NCI-H2196 treated with DMSO at 0.1 percent for 48 hours (cell line): ENCODE data around the gene RANBP9.

Source experiments
- DNase-seq: peaks from one replicate; lab custom pipeline; 2025; ENCODE audit not compliant: unreplicated experiment; lab: John Stamatoyannopoulos, UW

Gene RANBP9

DNA sequence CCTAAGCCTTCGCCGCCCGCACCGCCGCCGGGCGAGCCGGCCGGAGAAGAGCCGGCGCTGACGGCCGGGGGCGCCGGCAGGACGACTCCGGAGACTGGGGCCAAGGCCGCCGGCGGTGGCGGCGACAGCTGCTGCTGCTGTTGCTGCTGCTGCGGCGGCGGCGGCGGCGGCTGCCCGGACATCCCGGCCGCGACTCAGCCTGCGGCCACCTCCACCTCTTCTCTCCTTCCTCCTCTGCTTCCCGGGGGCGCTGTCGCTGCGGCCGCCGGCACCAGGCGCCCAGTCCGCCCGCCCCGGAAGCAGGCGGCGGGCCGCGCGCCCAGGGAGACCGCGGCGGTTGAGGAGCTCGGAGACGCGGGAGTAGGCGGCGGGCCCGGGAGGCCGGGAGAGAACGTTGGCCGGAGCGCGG, 307 bp downstream of the RANBP9 start:
- no peak for DNase-seq

GRCh38 chr6:13710552-13711323, 897 bp downstream of the RANBP9 start:
- DNase-seq, result no peak

DNA sequence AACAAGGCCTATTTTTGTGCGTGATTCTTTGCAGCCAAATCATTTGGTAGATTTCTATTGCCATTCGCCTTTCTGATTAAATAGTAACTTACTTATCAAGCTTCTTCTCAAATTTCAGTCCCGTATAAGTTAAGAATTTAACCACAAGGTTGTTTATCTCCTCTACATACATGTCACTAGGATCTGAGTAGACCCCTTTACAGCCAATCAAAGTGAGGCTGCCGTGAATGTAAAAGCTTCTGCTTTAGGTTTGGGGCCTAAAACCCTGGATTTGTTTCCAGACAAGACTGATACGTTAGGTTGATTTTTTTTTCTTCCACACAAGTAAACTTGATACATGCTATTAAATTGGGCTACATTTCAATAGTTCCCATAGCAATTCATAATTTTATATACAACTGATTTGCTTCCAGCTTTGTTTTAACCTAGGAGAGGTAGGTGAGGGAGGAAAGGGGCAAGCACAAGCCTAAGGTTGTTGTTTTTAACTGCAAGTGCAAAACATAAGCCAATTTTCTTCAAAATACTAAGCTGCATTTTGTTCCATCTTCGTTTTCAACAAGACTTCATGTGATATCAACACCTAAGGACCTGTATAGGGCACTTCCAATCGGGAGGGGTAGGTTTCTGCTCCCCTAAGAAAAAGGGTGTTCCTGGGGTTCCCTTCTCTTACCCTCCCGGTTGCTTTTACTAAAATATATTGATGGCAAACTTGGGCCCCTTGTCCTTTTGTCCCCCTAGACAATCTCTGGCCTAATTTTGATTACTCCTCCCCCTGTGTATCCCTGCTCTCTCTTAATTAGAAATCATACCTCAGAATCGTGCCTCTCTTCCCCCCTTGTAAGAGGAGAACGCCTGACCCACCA, 1.7 kb downstream of the RANBP9 start:
- no peak for DNase-seq

DNA sequence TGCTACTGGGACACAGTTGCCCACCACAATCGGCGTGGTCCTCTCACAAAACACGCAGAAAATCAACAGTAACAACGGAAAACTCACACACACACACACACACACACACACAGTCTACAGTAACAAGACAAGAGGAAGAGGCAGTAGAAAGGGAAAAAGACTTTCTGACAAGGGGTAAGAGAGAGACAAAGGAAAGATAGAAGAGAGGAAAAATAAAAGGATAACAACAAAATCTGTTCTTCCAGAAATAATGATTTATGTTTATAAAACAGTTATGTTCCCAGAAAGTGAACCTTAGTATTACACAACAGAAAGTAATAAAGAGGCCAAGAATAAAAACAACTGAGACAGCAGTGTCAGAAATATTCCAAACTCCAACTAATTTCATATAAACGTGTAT, 2.9 kb downstream of the RANBP9 start:
- DNase-seq, result no peak

GRCh38 chr6:13703496-13703895, 8.1 kb downstream of the RANBP9 start:
- no peak for DNase-seq

GRCh38 chr6:13702809-13703302, 8.8 kb downstream of the RANBP9 start:
- DNase-seq, result no peak

GRCh38 chr6:13700232-13700631, 11.4 kb downstream of the RANBP9 start:
- no peak for DNase-seq

- DNase-seq, result no peak
Observed at GRCh38 chr6:13698715-13699114, 12.9 kb downstream of the RANBP9 start.

- DNase-seq, result no peak
Observed at GRCh38 chr6:13697857-13698256, 13.8 kb downstream of the RANBP9 start.

DNA sequence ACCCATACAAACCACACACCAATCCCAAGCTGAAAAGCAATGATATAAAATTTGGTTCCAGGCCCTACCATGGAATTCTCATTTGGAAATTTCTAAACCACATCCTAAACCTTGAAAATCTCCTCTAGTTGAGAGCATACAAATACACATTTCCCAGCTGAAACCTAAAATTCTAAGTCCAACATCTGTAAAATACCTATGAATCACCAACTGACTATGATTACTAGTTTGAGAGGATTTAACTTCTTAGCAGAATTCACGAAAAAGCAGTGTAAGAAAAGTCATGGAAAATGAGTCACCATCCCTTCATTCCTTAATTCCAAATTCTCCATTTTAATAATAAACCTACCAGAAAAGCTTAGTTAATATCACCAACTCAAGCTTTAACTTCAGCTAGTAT, 15.4 kb downstream of the RANBP9 start:
- DNase-seq, result no peak

GRCh38 chr6:13695252-13695651, 16.4 kb downstream of the RANBP9 start:
- no peak for DNase-seq

GRCh38 chr6:13694562-13694961, 17.1 kb downstream of the RANBP9 start:
- no peak for DNase-seq

DNA sequence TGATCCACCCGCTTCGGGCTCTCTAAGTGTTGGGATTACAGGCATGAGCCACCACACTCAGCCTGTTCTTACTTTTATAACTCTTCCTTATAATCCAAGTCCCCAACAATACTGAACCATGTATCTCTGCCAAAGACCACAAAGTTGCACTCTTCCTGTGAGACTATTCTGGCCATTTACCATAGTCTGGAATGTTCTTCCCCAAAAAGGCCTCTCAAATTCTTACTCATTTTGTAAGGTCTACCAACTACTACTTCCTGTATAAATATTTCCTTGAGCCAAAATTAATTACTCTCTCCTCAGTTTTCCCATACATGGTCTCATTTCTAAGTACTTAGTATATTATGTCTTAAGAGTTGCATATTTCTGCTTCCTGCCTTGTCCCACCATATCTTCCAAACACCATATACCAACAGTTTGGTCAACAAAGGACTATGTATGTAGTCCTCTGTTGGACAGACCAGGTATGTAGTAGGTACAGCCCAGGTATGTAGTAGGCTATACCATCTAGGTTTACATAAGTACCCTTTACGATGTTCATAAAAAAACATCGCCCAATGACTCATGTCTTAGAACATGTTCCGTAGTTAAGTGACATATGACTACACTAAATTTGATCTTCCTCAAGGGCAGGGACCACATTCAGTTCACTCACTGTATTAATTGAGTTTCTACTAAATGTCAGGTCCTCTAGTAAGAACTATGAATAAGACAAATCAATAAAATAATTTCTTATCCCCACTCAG, 22.0 kb downstream of the RANBP9 start:
- DNase-seq, result no peak

DNA sequence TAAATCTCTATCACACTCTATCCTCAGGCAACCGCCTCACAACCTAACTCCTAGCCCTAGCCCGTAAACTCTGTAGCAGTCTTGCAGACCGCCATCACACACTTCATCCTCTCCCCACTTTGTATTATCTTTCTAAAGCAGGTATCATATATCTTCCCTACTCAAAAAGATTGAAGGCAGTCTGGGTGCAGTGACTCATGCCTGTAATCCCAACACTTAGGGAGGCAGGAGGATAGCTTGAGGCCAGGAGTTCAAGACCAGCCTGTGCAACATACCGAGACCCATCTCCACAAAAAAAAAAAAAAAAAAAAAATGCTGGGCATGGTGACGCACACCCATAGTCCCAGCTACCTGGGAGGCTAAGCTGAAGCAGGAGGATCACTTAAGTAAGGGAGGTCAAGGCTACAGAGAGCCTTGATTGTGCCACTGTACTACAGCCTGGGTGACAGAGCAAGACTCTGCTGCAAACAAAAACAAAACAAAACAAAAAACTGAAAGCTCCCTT, 22.9 kb downstream of the RANBP9 start:
- DNase-seq, result no peak

DNA sequence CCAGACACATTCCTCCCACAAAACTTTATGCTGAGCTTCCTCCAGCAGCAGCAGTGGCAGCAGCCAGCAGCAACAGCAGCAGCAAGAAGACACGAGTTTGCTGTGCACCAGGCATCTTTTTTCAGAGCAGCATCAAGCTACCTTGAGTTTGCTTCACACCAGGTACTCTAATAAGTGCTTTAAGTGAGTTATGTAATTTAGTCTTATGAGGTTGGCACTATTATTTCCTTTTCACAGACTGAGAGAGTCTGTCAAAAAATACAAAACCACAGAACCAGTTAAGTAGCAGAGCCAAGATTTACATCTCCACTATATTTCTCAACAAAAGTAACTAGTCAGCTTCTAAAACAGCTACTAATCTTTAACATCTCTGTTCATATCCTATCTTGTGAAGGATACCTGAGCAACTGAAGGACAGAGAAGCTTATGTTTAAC, 23.7 kb downstream of the RANBP9 start:
- DNase-seq, result no peak

DNA sequence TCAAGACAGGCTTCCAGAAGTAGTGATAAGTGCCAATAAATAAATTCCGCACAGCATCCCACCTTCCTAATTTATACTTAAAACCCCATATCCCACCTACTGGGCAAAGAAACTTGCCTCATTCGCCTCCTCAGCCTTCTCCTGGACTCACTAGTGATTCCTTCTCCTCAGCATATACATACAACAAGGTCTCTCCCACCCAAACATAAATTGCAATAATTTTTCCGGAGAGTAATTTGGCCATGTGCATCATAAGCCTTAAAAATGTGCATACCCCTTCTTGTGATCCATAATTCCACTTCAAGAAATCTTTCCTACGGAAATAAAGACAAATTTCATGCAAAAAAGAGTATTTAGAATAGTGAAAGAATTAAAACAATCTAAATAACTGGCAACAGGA, 26.8 kb downstream of the RANBP9 start:
- DNase-seq, result no peak

DNA sequence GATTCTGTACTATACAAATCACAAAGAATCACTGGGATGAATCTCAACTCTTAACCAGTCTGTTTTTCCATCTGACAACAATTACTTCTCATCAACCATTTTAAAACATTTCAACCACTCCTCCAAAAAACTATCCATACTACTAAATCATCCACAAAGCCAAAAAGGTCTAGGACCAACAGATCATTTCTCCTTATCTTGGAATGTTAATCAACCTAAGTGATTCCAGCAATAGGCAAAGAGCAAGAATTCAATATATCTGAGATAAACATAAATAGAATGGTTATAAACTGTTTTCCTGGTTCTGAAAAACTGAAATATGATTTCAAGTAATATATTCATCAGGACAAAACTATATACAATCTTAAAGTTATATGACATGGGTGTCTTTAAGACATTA, 28.6 kb downstream of the RANBP9 start:
- no peak for DNase-seq

DNA sequence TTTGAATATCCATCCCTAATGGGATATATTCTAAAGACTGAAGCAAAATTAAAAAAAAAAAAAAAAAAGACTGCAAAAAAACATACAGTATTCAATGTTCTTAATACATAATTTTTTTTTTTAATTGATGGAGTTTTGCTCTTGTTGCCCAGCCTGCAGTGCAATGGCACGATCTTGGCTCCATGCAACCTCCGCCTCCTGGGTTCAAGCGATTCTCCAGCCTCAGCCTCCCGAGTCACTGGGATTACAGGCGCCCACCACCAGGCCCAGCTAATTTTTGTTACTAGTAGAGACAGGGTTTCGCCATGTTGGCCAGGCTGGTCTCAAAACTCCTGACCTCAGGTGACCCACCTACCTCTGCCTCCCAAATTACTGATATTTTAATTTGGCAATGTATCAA, 29.3 kb downstream of the RANBP9 start:
- DNase-seq, result no peak

GRCh38 chr6:13681305-13682061, 30.2 kb downstream of the RANBP9 start:
- DNase-seq, result no peak

- DNase-seq, result no peak
Observed at GRCh38 chr6:13680448-13680968, 31.1 kb downstream of the RANBP9 start.
